K562 (cell line): Measurements from ENCODE around the gene TAC3.

Source experiments
- ATF7 ChIP-seq: fragments of 450-650 bp; IDR thresholded peaks from 2 replicates; pipeline ENCODE4 v1.7.1; 2014; ENCODE audit warnings: mild to moderate bottlenecking, moderate library complexity
- CREB1 ChIP-seq, 2 experiments: sonication (generic) in 1 of 2; formaldehyde crosslinking in 1 of 2; IDR thresholded peaks; 2 replicates each; pipeline versions ENCODE4 v1.6.1 to v1.8.0; 2012 to 2022; ENCODE audit warnings: inconsistent platforms in 1 of 2, mild to moderate bottlenecking in 1 of 2, missing genetic modification reagents in 1 of 2, moderate library complexity in 1 of 2
- FOXA1 ChIP-seq: fragments of 450-650 bp; IDR thresholded peaks from 2 replicates; pipeline ENCODE4 v1.6.1; 2016; ENCODE audit warnings: mild to moderate bottlenecking, borderline replicate concordance
- ILF3 ChIP-seq: fragments of 450-650 bp; IDR thresholded peaks from 2 replicates; pipeline ENCODE4 v1.6.1; 2018; ENCODE audit warnings: antibody characterized with exemption, mild to moderate bottlenecking, moderate library complexity, borderline replicate concordance
- JUN ChIP-seq, 2 experiments: sonication (generic) in 1 of 2; formaldehyde crosslinking in 1 of 2; IDR thresholded peaks; 2 replicates each; pipeline versions ENCODE4 v1.6.1 to v1.8.0; 2012 to 2022; ENCODE audit warnings: borderline replicate concordance in 2 of 2, mild to moderate bottlenecking in 2 of 2, improper control_type of control experiment in 1 of 2, low read depth in 1 of 2, low read length in 1 of 2, missing genetic modification reagents in 1 of 2
- MIER1 ChIP-seq: fragments of 450-650 bp; IDR thresholded peaks from 2 replicates; pipeline ENCODE4 v1.6.1; 2016; ENCODE audit warnings: antibody characterized with exemption, mild to moderate bottlenecking, low read depth
- NFRKB ChIP-seq: fragments of 450-650 bp; IDR thresholded peaks from 2 replicates; pipeline ENCODE4 v1.6.1; 2016; ENCODE audit warnings: low read depth
- POLR2A ChIP-seq: fragments of 450-650 bp; conservative IDR thresholded peaks from 2 replicates; pipeline ENCODE4 v1.6.1; 2016
- RCOR1 ChIP-seq, 2 experiments: IDR thresholded peaks; 2 replicates each; pipeline ENCODE4 v1.6.1; 2012; ENCODE audit warnings: low read depth in 2 of 2, low read length in 2 of 2, borderline replicate concordance in 1 of 2, improper control_type of control experiment in 1 of 2
- SRF ChIP-seq, 2 experiments: fragments of 250-450, 450-650 bp in 1 of 2; sonication (Bioruptor Pico) in 1 of 2; sonication (generic) in 1 of 2; formaldehyde crosslinking; IDR thresholded peaks; 2 replicates each; pipeline versions ENCODE4 v1.5.0 to v1.5.1; 2020 to 2022; ENCODE audit warnings: mild to moderate bottlenecking in 1 of 2, missing genetic modification reagents in 1 of 2
- TEAD4 ChIP-seq, 2 experiments: sonication (generic) in 1 of 2; formaldehyde crosslinking in 1 of 2; IDR thresholded peaks; 2 replicates each; pipeline versions ENCODE4 v1.6.1 to v1.8.0; 2012 to 2022; ENCODE audit warnings: borderline replicate concordance in 1 of 2, inconsistent platforms in 1 of 2, low read length in 1 of 2, mild to moderate bottlenecking in 1 of 2, missing genetic modification reagents in 1 of 2
- ZBTB43 ChIP-seq: sonication (generic); formaldehyde crosslinking; IDR thresholded peaks from 2 replicates; pipeline ENCODE4 v1.8.0; 2023; ENCODE audit warnings: mild to moderate bottlenecking, missing genetic modification reagents
- ZNF785 ChIP-seq: fragments of 250-450 bp; sonication (Bioruptor Pico); IDR thresholded peaks from 2 replicates; pipeline ENCODE4 v1.4.0; 2020; ENCODE audit warnings: mild to moderate bottlenecking

GRCh38 chr12:57048423-57049118 is 32.2 kb upstream of the TAC3 start:
- no peak for TF ChIP-seq ILF3
- no peak for TF ChIP-seq SRF (CRISPR knock-in tag; IDR thresholded peaks at IDR 0.05)
- no peak for TF ChIP-seq ATF7
- TF ChIP-seq NFRKB, result no peak
- TF ChIP-seq CREB1 (IDR thresholded peaks at IDR 0.05), result no peak
- TF ChIP-seq CREB1 (CRISPR knock-in tag; IDR thresholded peaks at IDR 0.05), result no peak
- TF ChIP-seq TEAD4 (IDR thresholded peaks at IDR 0.05; ENCODE audit: low read length), result no peak
- no peak for TF ChIP-seq TEAD4 (CRISPR knock-in tag; IDR thresholded peaks at IDR 0.05; ENCODE audit: borderline replicate concordance)
- no peak for TF ChIP-seq JUN (IDR thresholded peaks at IDR 0.05; ENCODE audit: borderline replicate concordance, low read depth, low read length)
- TF ChIP-seq JUN (CRISPR knock-in tag; IDR thresholded peaks at IDR 0.05; ENCODE audit: borderline replicate concordance), result no peak
- TF ChIP-seq ZNF785, result no peak
- TF ChIP-seq RCOR1 (IDR thresholded peaks at IDR 0.05; ENCODE audit: borderline replicate concordance in 1 of 2, low read depth in 2 of 2, low read length in 2 of 2), result no peak
- no peak for TF ChIP-seq FOXA1
- TF ChIP-seq ZBTB43, result no peak
- TF ChIP-seq MIER1, result no peak
- no peak for TF ChIP-seq POLR2A
